K562 (cell line): Measurements from ENCODE around the gene LCA5L. TPM values are rescaled to one million over a fixed set of nuclear protein-coding genes. Genes with fewer than 3 reads are reported as not detected.

Experiments
- BCL6 ChIP-seq: fragments of 250-450 bp; sonication (Bioruptor Pico); IDR thresholded peaks from 2 replicates; pipeline ENCODE4 v1.4.0; 2020
- BCOR ChIP-seq: fragments of 450-650 bp; IDR thresholded peaks from 2 replicates; pipeline ENCODE4 v1.6.1; 2016
- DIDO1 ChIP-seq: fragments of 450-650 bp; IDR thresholded peaks from 2 replicates; pipeline ENCODE4 v1.6.1; 2016; ENCODE audit warnings: low read depth, missing biosample characterization, missing genetic modification characterization
- FOXM1 ChIP-seq, 2 experiments: fragments of 450-650 bp in 1 of 2; sonication (generic) in 1 of 2; formaldehyde crosslinking in 1 of 2; IDR thresholded peaks; 2 replicates each; pipeline versions ENCODE4 v1.6.1 to v1.9.0; 2017 to 2022; ENCODE audit warnings: low read depth in 2 of 2, mild to moderate bottlenecking in 2 of 2, missing genetic modification reagents in 1 of 2, moderate library complexity in 1 of 2
- HDGF ChIP-seq: fragments of 450-650 bp; IDR thresholded peaks from 2 replicates; pipeline ENCODE4 v1.6.1; 2016
- KHSRP ChIP-seq: fragments of 450-650 bp; IDR thresholded peaks from 2 replicates; pipeline ENCODE4 v1.6.1; 2017
- MTA2 ChIP-seq: fragments of 450-650 bp; IDR thresholded peaks from 2 replicates; pipeline ENCODE4 v1.6.1; 2016; ENCODE audit warnings: low read depth
- NCOA4 ChIP-seq: fragments of 450-650 bp; IDR thresholded peaks from 2 replicates; pipeline ENCODE4 v1.6.1; 2018; ENCODE audit warnings: mild to moderate bottlenecking; ENCODE audit not compliant: partially characterized antibody
- NELFE ChIP-seq: IDR thresholded peaks from 2 replicates; pipeline ENCODE4 v1.6.1; 2011; ENCODE audit warnings: mild to moderate bottlenecking; ENCODE audit not compliant: insufficient read depth, insufficient read length
- RFX1 ChIP-seq: fragments of 450-650 bp; IDR thresholded peaks from 2 replicates; pipeline ENCODE4 v1.6.1; 2016; ENCODE audit warnings: mild to moderate bottlenecking, moderate library complexity
- SMARCC2 ChIP-seq: fragments of 450-650 bp; IDR thresholded peaks from 2 replicates; pipeline ENCODE4 v1.6.1; 2017; ENCODE audit warnings: antibody characterized with exemption, moderate library complexity, mild to moderate bottlenecking, low read depth
- TRIM28 ChIP-seq: fragments of 450-650 bp; IDR thresholded peaks from 2 replicates; pipeline ENCODE4 v1.6.1; 2017
- ZNF785 ChIP-seq: fragments of 250-450 bp; sonication (Bioruptor Pico); IDR thresholded peaks from 2 replicates; pipeline ENCODE4 v1.4.0; 2020; ENCODE audit warnings: mild to moderate bottlenecking
- polyA plus RNA-seq, 8 experiments: library from polyadenylated mRNA; depleted of rRNA in 4 of 8; stranded (reverse) in 5 of 8; unstranded in 3 of 8; fragments of >200 nt; fragmentation: Nextera tagmentation in 2 of 8; fragmentation: Illumina TruSeq in 1 of 8; extraction: Ambion mirVana in 2 of 8; extraction: Trizol in 1 of 8; gene quantifications; 2 replicates each; pipeline versions ENCODE4 v1.2.1 to v1.2.3, GENCODE V29; 2011 to 2014; ENCODE audit warnings: inconsistent platforms in 1 of 8, missing spikeins in 1 of 8
- total RNA-seq, 7 experiments: library from RNA; depleted of rRNA in 6 of 7; stranded (reverse); fragments of >200 nt in 6 of 7; fragmentation: Illumina TruSeq in 2 of 7; extraction: Trizol in 2 of 7; gene quantifications; 2 replicates each; pipeline versions ENCODE4 v1.2.1 to v1.2.3, GENCODE V29; 2011 to 2021; ENCODE audit warnings: low replicate concordance in 1 of 7
- TF ChIP-seq, protein P1 (sequence below): fragments of 250-450 bp; sonication (Bioruptor Pico); IDR thresholded peaks from 2 replicates; pipeline ENCODE4 v1.6.1; 2021; ENCODE audit warnings: mild to moderate bottlenecking
- TF ChIP-seq, protein P2 (sequence below): fragments of 450-650 bp; formaldehyde crosslinking; IDR thresholded peaks from 2 replicates; pipeline ENCODE4 v1.4.0; 2020; ENCODE audit warnings: mild to moderate bottlenecking, mixed read lengths
- TF ChIP-seq, protein P3 (sequence below): sonication (generic); formaldehyde crosslinking; IDR thresholded peaks from 2 replicates; pipeline ENCODE4 v1.8.1; 2023; ENCODE audit warnings: mild to moderate bottlenecking, missing genetic modification reagents, moderate library complexity
- TF ChIP-seq, protein P4 (sequence below): fragments of 450-650 bp; IDR thresholded peaks from 2 replicates; pipeline ENCODE4 v1.6.1; 2014; ENCODE audit warnings: low read depth, mild to moderate bottlenecking, moderate library complexity, borderline replicate concordance
- TF ChIP-seq, protein P5 (sequence below): sonication (generic); formaldehyde crosslinking; IDR thresholded peaks from 2 replicates; pipeline ENCODE4 v1.8.1; 2023; ENCODE audit warnings: missing genetic modification reagents, mild to moderate bottlenecking, borderline replicate concordance

Gene LCA5L
- total and polyA plus RNA-seq, 9 of the 15 experiments (the other 6 are each of a cell fraction or from before 2014, with no cell fraction given), result 1.8 to 4.9 (median 3.8) TPM

DNA sequence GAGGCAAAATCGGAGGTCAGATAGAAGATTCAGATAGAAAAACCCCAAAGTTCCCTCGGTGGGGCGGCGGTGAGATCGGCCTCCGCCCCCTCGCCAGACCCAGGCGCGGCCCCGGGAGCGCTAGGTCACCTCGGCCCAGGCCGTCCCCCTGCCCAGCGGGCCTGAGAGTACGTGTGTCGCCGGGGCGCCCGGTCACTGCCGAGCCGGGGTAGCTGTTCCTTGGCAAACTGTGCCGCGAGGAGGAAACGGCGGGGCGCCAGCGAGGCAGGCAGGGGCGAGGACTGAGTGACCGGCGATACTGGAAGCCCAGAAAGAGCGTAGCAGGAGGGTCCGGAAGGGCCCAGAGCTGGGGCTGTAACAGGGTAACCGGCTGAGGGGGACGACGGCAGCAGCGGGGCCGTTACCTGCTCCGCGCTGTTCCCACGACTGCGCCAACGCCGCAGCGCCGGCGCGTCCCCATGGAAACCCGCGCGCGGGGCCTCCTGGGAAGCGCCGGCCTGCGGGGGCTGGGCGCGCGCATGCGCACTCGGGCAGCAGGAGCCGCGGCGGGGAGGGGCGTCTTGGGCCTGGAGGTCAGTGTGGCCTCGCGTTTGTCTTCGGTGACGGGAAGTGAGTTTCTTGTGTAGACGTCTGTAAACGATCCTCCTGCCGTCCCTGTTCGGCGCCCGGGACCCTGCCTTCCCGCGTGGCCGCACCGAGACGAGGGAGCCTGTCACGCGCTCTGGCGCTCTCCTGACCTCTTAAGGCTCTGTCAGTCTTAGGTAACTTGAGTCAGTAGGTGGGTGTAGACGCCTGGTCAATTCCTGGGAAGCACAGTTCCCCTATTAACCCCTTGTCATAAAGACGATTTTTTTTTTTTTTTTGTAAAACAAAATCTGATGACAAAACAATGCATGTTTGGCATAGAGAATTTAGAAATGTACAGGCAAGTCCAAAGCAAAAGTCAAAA, at the start of gene LCA5L (continued):
- TF ChIP-seq FOXM1 (IDR thresholded peaks at IDR 0.05; ENCODE audit: low read depth), result no peak
- TF ChIP-seq FOXM1 (CRISPR knock-in tag; IDR thresholded peaks at IDR 0.05; ENCODE audit: low read depth), result no peak
- no peak for TF ChIP-seq HDGF
- TF ChIP-seq MTA2, result no peak
- TF ChIP-seq DIDO1, result no peak
- no peak for TF ChIP-seq KHSRP
- TF ChIP-seq TRIM28, result 0 out of 2 replicates have a peak, but pooled peaks have one; percentile 25
- TF ChIP-seq, protein P1, sequence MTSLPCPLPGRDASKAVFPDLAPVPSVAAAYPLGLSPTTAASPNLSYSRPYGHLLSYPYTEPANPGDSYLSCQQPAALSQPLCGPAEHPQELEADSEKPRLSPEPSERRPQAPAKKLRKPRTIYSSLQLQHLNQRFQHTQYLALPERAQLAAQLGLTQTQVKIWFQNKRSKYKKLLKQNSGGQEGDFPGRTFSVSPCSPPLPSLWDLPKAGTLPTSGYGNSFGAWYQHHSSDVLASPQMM (CRISPR knock-in tag), result no peak
- 0 out of 2 replicates have a peak, but pooled peaks have one; percentile 45 for TF ChIP-seq BCL6 (CRISPR knock-in tag)
- TF ChIP-seq, protein P2, sequence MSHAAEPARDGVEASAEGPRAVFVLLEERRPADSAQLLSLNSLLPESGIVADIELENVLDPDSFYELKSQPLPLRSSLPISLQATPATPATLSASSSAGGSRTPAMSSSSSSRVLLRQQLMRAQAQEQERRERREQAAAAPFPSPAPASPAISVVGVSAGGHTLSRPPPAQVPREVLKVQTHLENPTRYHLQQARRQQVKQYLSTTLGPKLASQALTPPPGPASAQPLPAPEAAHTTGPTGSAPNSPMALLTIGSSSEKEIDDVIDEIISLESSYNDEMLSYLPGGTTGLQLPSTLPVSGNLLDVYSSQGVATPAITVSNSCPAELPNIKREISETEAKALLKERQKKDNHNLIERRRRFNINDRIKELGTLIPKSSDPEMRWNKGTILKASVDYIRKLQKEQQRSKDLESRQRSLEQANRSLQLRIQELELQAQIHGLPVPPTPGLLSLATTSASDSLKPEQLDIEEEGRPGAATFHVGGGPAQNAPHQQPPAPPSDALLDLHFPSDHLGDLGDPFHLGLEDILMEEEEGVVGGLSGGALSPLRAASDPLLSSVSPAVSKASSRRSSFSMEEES (CRISPR knock-in tag), result peak; percentile 36; the same call in 1 of the 2 replicates
- no peak for TF ChIP-seq NELFE
- TF ChIP-seq, protein P3, sequence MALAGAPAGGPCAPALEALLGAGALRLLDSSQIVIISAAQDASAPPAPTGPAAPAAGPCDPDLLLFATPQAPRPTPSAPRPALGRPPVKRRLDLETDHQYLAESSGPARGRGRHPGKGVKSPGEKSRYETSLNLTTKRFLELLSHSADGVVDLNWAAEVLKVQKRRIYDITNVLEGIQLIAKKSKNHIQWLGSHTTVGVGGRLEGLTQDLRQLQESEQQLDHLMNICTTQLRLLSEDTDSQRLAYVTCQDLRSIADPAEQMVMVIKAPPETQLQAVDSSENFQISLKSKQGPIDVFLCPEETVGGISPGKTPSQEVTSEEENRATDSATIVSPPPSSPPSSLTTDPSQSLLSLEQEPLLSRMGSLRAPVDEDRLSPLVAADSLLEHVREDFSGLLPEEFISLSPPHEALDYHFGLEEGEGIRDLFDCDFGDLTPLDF (CRISPR knock-in tag), result peak; percentile 55; the same call in 1 of the 2 replicates
- TF ChIP-seq RFX1, result peak; percentile 94
- no peak for TF ChIP-seq BCOR
- no peak for TF ChIP-seq SMARCC2
- TF ChIP-seq, protein P4, sequence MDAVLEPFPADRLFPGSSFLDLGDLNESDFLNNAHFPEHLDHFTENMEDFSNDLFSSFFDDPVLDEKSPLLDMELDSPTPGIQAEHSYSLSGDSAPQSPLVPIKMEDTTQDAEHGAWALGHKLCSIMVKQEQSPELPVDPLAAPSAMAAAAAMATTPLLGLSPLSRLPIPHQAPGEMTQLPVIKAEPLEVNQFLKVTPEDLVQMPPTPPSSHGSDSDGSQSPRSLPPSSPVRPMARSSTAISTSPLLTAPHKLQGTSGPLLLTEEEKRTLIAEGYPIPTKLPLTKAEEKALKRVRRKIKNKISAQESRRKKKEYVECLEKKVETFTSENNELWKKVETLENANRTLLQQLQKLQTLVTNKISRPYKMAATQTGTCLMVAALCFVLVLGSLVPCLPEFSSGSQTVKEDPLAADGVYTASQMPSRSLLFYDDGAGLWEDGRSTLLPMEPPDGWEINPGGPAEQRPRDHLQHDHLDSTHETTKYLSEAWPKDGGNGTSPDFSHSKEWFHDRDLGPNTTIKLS, result peak; percentile 83
- TF ChIP-seq ZNF785 (CRISPR knock-in tag), result no peak
- TF ChIP-seq, protein P5, sequence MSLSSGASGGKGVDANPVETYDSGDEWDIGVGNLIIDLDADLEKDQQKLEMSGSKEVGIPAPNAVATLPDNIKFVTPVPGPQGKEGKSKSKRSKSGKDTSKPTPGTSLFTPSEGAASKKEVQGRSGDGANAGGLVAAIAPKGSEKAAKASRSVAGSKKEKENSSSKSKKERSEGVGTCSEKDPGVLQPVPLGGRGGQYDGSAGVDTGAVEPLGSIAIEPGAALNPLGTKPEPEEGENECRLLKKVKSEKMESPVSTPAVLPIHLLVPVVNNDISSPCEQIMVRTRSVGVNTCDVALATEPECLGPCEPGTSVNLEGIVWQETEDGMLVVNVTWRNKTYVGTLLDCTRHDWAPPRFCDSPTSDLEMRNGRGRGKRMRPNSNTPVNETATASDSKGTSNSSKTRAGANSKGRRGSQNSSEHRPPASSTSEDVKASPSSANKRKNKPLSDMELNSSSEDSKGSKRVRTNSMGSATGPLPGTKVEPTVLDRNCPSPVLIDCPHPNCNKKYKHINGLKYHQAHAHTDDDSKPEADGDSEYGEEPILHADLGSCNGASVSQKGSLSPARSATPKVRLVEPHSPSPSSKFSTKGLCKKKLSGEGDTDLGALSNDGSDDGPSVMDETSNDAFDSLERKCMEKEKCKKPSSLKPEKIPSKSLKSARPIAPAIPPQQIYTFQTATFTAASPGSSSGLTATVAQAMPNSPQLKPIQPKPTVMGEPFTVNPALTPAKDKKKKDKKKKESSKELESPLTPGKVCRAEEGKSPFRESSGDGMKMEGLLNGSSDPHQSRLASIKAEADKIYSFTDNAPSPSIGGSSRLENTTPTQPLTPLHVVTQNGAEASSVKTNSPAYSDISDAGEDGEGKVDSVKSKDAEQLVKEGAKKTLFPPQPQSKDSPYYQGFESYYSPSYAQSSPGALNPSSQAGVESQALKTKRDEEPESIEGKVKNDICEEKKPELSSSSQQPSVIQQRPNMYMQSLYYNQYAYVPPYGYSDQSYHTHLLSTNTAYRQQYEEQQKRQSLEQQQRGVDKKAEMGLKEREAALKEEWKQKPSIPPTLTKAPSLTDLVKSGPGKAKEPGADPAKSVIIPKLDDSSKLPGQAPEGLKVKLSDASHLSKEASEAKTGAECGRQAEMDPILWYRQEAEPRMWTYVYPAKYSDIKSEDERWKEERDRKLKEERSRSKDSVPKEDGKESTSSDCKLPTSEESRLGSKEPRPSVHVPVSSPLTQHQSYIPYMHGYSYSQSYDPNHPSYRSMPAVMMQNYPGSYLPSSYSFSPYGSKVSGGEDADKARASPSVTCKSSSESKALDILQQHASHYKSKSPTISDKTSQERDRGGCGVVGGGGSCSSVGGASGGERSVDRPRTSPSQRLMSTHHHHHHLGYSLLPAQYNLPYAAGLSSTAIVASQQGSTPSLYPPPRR, result no peak
- TF ChIP-seq NCOA4, result no peak
